22Rv1 (cell line): ENCODE data around the gene MORC3.
A peak's percentile ranks its signal among the peaks of the same experiment; 100 is the strongest.
"Not testable (repeated sequence)": the region's sequence is repeated elsewhere in the genome, so short reads cannot be mapped to it uniquely, and the experiment has no call there.

Experiments used
- H3K27ac ChIP-seq: fragments of 450-650 bp; 2 replicates; pipeline ENCODE4 v1.5.1; 2017
- CTCF ChIP-seq: fragments of 450-650 bp; IDR thresholded peaks from 2 replicates; pipeline ENCODE4 v1.5.1; 2017; ENCODE audit warnings: mild to moderate bottlenecking
- ZFX ChIP-seq: fragments of 450-650 bp; IDR thresholded peaks from 2 replicates; pipeline ENCODE4 v1.6.1; 2017; ENCODE audit warnings: antibody characterized with exemption, borderline replicate concordance

The MORC3 gene

GRCh38 chr21:36396971-36397370, 77.0 kb downstream of the MORC3 start:
- TF ChIP-seq ZFX (no peak), CTCF (no peak)
- H3K27ac ChIP-seq: no peak overlapping the region

GRCh38 chr21:36397606-36398005, 77.6 kb downstream of the MORC3 start:
- TF ChIP-seq ZFX (no peak), CTCF (no peak)
- H3K27ac ChIP-seq: no peak overlapping the region

GRCh38 chr21:36399736-36400135, 79.7 kb downstream of the MORC3 start:
- H3K27ac ChIP-seq: not testable (repeated sequence)

- no peak for TF ChIP-seq CTCF
- no peak for TF ChIP-seq ZFX
- H3K27ac ChIP-seq: no peak overlapping the region
These were observed 80.7 kb downstream of the MORC3 start for GRCh38 chr21:36400719-36401118.

GRCh38 chr21:36402339-36402738, 82.3 kb downstream of the MORC3 start:
- peak overlapping the region; percentile 47 for H3K27ac ChIP-seq
- TF ChIP-seq ZFX: no peak
- no peak for TF ChIP-seq CTCF

GRCh38 chr21:36403713-36404112, 83.7 kb downstream of the MORC3 start:
- H3K27ac ChIP-seq: no peak overlapping the region
- TF ChIP-seq CTCF (no peak), ZFX (no peak)

- H3K27ac ChIP-seq: no peak overlapping the region
- TF ChIP-seq CTCF: no peak
- no peak for TF ChIP-seq ZFX
These were observed 88.6 kb downstream of the MORC3 start for GRCh38 chr21:36408568-36408967.

- TF ChIP-seq ZFX: no peak
- H3K27ac ChIP-seq: no peak overlapping the region
These were observed 91.3 kb downstream of the MORC3 start for GRCh38 chr21:36411301-36411700.
